ENCODE data around the gene FOXD1.

The FOXD1 gene

DNA sequence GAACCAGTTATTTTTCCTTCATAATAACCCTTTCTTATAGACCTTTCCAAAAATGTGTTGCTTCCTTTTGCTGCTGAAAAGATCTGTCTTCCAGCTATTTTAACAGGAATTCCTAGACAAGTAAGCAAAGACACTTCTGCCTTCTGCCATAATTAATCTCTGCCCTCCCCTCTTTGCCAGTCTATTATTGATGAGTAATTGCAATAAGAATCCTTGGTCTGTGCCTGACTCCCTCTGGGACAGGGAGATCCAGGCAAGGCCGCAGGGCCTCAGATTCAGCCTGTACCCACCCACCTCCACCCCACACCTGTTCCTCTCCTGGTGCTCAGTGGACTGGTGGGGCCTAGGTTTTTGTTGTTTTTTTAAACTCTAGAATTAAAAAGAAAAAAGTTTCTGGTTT is 8.3 kb downstream of the FOXD1 start:
- no peak for DNase-seq (ENCODE audit: low spot score)

DNA sequence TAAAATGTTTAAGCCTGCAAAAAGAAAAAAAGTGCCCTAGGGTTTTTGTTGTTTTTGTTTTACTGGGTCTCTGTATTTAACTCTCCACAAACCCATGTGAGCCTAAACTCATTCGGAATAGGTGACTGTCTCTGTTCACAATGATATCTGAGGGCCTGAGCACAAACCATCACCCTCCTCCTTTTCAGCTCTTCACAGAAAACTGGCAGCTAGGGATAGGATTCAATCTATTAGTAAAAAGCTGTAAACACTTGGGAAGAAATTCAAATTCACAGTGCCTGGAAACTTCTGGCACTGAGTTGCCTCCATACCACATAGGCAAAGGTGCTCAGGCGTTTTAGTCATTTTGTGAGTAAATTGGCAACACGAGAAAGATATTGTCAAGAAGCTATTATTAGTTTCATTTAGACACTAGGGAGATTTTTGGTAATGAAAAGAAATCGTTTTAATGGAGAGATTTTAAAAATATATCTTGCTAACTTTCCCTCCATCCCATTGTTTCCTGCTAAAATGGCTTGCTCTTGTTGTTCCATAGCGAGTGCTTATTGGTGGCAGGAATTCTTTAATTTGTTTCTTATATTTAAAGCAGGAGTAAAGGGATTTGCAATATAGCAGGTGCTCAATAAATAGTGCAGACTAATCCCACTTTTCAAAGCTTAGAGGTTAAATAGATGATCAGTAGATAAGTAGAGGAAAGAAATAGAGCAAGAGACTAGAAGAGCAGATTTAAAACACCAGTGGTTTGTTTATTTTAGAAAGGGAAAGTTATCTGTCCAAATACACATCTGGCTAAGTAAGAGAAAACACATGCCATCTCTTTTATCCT is 9.7 kb downstream of the FOXD1 start:
- DNase-seq (ENCODE audit: low spot score) = no peak

- no peak for DNase-seq (ENCODE audit: low spot score)
Observed at GRCh38 chr5:73437777-73438644, 10.6 kb downstream of the FOXD1 start.

DNA sequence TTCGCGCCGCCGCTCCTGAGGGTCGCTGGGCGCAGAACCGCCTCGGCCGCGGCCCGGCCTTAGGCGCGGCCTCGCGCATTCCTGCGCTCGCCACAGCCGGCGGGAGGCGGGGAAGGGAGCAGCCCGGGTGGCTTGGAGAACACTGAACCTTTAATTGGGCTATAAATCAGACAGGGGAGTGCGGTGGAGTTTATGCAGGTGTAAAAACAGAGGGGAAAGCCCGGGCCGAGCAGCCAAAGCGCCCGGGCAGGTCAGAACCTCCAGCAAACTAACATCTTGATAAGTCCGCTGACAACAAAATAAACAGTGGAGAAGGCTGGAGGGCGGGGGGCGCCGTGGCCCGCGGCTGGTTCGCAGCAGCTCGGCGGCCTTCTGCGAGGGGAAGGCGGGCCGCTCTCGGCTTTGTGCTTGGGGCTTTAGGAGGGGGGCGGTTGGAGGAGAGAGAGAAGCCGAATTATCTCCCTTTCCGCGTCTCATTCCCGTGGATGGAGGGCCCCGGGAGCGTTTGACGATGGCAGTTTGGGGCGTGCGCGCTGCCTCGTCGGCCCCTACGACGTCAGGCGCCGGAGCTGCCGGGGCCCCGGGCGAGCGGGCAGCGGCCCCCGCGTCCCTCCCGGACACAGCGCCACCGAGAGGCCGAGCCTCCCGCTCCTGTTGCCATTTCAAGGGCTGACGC is 11.3 kb downstream of the FOXD1 start:
- DNase-seq (ENCODE audit: low spot score) = no peak

DNA sequence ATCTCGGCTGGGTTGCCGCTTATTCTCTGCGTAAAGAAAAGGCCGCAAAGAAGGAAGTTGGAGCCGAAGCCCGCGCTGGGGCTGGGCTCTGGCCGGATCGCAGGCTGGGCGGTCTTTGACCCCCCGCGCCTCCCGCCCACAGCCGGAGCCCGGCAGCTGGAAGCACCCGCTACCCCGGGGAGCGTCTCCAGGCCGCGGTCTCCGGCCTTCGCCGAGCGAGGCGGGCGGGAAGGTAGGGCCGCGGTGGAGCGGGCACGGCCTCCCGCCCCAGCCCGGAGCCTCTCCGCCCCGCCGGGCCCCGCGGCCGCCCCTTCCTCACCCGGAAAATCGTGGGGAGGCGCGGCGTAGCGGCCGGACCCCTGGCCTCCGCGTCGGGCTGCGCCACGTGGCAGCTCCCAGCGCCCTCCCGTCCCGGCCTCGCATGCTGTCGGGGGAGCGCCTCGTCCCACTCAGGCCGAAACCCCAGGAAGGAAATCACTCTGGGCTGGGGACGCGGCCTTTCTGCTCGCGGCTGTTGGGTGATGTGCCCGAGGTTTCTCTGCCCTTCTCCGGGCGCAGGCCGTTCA is 12.0 kb downstream of the FOXD1 start:
- no peak for DNase-seq (ENCODE audit: low spot score)

GRCh38 chr5:73435759-73436534 is 12.6 kb downstream of the FOXD1 start:
- DNase-seq (ENCODE audit: low spot score) = no peak

- DNase-seq (ENCODE audit: low spot score) = no peak
Observed at GRCh38 chr5:73434907-73435306, 13.7 kb downstream of the FOXD1 start.

GRCh38 chr5:73434461-73434860 is 14.1 kb downstream of the FOXD1 start:
- no peak for DNase-seq (ENCODE audit: low spot score)

- DNase-seq (ENCODE audit: low spot score) = no peak
Observed at GRCh38 chr5:73433982-73434342, 14.6 kb downstream of the FOXD1 start.

GRCh38 chr5:73433272-73433981 is 15.2 kb downstream of the FOXD1 start:
- DNase-seq (ENCODE audit: low spot score) = no peak

DNA sequence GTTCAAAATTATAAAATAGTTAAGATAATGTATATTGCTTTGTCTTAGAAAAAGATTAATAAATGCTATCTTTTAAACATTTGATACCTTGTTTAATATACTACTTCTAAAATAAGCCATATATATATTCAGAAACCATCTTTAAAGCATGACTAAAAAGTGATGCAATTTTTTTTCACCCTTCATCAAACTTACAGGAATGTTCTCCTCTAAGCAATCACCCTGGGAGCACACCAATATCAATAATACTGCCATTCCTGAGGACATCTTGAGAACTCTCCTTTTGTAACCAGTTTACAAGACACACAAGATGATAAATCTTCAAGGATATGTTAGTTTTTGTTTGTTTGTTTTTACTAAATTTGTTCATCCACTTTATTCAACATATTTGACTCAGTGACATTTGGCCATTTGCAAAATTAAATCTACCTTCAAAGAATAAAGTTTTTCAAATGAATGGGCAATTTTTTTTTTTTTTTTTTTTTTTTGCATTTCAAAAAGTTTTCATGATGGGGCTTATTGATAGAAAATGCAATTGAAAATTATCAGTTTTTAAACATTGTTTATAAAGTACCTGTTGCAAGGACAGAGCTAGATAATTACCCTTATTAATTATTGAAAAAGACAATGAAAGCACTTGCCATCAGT is 17.2 kb downstream of the FOXD1 start:
- no peak for DNase-seq (ENCODE audit: low spot score)

- DNase-seq (ENCODE audit: low spot score) = no peak
Observed at GRCh38 chr5:73426034-73426433, 22.5 kb downstream of the FOXD1 start.

- DNase-seq (ENCODE audit: low spot score) = no peak
Observed at GRCh38 chr5:73424556-73424977, 24.0 kb downstream of the FOXD1 start.

- no peak for DNase-seq (ENCODE audit: low spot score)
Observed at GRCh38 chr5:73422164-73422563, 26.4 kb downstream of the FOXD1 start.

DNA sequence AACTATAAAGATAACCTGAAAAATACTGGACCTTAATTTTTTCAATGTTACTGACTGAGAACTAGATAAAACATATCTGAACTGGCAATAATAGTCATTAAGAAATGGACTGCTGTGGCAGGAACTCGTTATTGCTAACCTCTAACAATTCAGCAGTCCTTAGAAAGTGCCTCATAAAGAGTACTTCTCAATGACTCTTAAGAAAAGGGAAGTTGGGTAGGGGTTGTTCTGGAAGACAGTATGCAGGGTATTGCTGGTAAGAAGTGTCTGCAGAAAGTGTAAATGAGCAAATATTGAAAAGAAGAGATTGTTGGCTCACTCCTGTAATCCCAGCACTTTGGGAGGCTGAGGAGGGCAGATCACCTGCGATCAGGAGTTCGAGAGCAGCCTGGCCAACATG is 27.9 kb downstream of the FOXD1 start:
- DNase-seq (ENCODE audit: low spot score) = no peak

DNA sequence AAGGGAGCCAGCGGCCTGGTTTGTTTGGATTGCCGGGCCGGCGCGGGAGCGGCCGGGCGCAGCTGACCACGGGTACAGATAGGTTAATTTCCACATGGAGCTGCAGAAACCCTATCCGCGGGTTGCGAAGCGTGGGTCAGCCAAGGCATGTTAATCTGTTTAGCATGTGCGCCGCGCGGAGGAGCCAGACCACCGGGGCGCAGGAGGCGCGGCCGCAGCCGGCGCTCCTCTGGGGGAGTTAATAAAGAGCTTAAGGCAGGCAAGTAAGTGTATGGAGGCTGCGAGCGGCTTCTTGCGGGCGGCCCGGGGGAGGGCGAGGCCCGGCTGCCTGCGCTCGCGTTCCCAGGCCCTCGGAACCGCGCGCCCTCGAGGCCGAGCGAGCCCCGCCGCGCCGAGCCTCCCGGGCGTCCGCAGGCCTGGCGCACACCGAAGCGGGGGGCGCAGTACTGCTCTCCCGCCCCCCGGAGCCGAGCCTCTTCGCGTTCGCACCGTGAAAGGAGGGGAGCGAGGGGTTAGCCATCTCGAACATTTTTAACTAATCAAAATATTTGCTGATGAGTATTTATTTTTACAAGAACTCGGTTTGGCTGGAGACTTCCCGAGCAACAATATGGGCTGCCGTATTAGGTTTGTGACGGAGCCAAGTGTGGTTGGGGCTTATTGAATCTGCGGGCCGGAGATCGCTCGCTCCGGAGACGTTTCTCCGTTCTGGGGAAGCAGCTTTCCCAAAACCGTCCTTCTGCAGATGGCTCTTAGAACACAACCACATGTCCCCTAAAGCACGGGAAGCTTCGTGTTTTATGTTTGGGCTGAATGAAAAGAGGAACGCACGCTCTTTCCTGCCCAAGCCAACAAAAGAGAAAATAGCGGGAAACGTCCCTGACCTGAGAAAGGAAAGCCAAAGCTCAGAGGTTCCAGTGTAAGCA is 28.8 kb downstream of the FOXD1 start:
- DNase-seq (ENCODE audit: low spot score) = no peak

DNA sequence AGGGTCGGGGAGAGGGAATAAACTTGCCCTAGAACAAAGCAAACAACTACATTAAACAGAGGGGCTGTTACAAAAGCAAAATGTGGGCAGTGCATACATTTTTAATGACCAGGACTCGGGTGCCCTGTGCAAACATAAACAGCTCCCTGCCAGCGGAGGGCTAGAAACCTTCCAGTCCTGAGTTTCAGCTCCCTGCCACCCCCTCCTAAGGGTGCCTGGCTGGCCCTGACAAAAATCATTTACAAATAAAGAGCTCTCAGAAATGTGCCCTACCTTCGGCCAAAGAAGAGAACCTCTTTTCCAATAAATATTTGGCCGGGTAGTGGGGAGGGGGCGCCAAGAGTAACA is 29.5 kb downstream of the FOXD1 start:
- DNase-seq (ENCODE audit: low spot score) = no peak

GRCh38 chr5:73418244-73418691 is 30.3 kb downstream of the FOXD1 start:
- no peak for DNase-seq (ENCODE audit: low spot score)

DNA sequence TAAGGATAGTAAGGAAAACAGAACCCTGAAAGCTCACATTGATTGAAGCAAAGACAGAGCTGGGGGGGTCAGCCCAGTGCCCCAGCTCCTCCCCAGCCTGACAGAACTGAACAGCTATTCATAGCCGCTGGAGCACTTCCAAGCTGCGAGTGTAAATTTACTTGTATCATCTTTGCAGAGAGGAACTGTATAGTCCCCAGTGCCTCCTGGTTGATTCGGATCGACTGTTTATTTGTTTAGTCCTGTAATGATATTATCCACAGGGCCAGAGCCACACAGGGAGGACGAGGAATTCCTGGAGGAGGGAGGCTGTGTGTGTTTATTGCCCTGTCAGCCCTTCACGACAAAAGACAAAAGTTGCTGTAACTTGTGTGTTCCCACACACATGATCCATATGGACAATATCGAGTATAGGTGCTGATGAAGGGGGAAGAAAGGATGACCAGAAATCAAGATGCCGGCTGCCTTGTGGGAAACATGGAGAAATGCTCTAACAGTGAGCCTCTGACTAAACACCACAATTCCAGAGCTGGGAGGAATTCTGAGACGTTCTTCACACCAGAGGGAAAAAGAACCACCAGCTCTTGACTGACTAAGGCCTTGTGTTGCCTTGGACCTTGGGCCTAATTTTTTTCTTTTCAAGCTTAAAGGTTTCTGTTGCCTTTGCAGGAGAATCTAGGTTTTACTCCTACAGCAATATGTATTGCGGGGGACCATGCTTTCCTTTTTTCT is 31.1 kb downstream of the FOXD1 start:
- DNase-seq (ENCODE audit: low spot score) = no peak
